NT2/D1 (cell line): ENCODE results near the gene TUBA4A.

Source experiments
- YY1 ChIP-seq: IDR thresholded peaks from 2 replicates; pipeline ENCODE4 v1.6.1; 2011; ENCODE audit not compliant: insufficient read length, insufficient read depth
- ZNF274 ChIP-seq: IDR thresholded peaks from 2 replicates; pipeline ENCODE4 v1.6.1; 2011; ENCODE audit warnings: mild to moderate bottlenecking, low read depth, low read length

GRCh38 chr2:219296631-219297391 is 43.1 kb upstream of the TUBA4A start:
- TF ChIP-seq ZNF274 = no peak
- TF ChIP-seq YY1 = no peak
